HCT116 (cell line): Measurements from ENCODE around the gene FGF14. TPM values are rescaled to one million over a fixed set of nuclear protein-coding genes. Genes with fewer than 3 reads are reported as not detected.

Source experiments
- ATAC-seq: fragments of 200-7000 bp; cut with Tn5 transposase; 2 replicates; pipeline ENCODE4 v1.9.1; 2020; ENCODE audit warnings: mild to moderate bottlenecking, moderate library complexity
- BruUV-seq: library from RNA; stranded (reverse); fragments of 400-500 nt; replicated peaks from 2 replicates; lab custom pipeline; 2021; lab: Mats Ljungman, UMichigan
- CTCF ChIA-PET: fragments of 300-600 bp; sonication (Branson Sonifier 250); formaldehyde crosslinking; loops from one replicate; lab custom pipeline; 2021; ENCODE audit warnings: antibody characterized with exemption; lab: Charles Lee
- POLR2A ChIA-PET: fragments of 300-600, 350-600 bp; sonication (Branson Sonifier 250); formaldehyde crosslinking; loops from one replicate; lab custom pipeline; 2021; ENCODE audit warnings: antibody characterized with exemption; lab: Charles Lee
- RAD21 ChIA-PET, 2 experiments: fragments of 300-600 bp; sonication (Branson Sonifier 250); formaldehyde crosslinking; loops; one replicate each; lab custom pipeline; 2023; ENCODE audit warnings: low total read pairs in 2 of 2; ENCODE audit not compliant: uncharacterized antibody in 2 of 2, unreplicated experiment in 2 of 2, low non-redundant PET in 1 of 2; lab: Charles Lee
- DNase-seq: peaks from one replicate; pipeline ENCODE4 v3.0.0-alpha.2; 2010; ENCODE audit warnings: low read depth, low spot score
- H2AFZ ChIP-seq: fragments of 200-600 bp; shearing (Covaris generic), sonication (generic); 2 replicates; pipeline ENCODE4 v1.6.1; 2017; ENCODE audit warnings: low read depth, mixed run types, mixed read lengths, antibody characterized with exemption, low read length; ENCODE audit not compliant: poor library complexity, severe bottlenecking
- H3K27ac ChIP-seq: 2 replicates; pipeline ENCODE4 v1.5.1; 2012; ENCODE audit warnings: low read depth, low read length
- H3K27me3 ChIP-seq: fragments of 200-600 bp; sonication (generic); 2 replicates; pipeline ENCODE4 v1.6.1; 2016; ENCODE audit warnings: mixed run types, low read length, mixed read lengths; ENCODE audit not compliant: insufficient read depth
- H3K36me3 ChIP-seq, 2 experiments: fragments of 200-500 bp in 1 of 2; fragments of 200-600 bp in 1 of 2; sonication (Bioruptor generic) in 1 of 2; sonication (generic) in 1 of 2; 2 replicates each; pipeline versions ENCODE4 v1.5.1 to v1.6.1; 2014 to 2016; ENCODE audit warnings: low read length in 2 of 2, inconsistent platforms in 1 of 2, mixed read lengths in 1 of 2, mixed run types in 1 of 2; ENCODE audit not compliant: insufficient read depth in 2 of 2, control insufficient read depth in 1 of 2
- H3K4me1 ChIP-seq, 2 experiments: fragments of 200-600 bp in 1 of 2; sonication (generic) in 1 of 2; 2 replicates each; pipeline versions ENCODE4 v1.5.1 to v1.6.1; 2012 to 2017; ENCODE audit warnings: low read length in 2 of 2, inconsistent platforms in 1 of 2, mild to moderate bottlenecking in 1 of 2, mixed read lengths in 1 of 2, mixed run types in 1 of 2, moderate library complexity in 1 of 2; ENCODE audit not compliant: insufficient read depth in 2 of 2, control insufficient read depth in 1 of 2
- H3K4me2 ChIP-seq: fragments of 200-600 bp; sonication (generic); 2 replicates; pipeline ENCODE4 v1.6.1; 2017; ENCODE audit warnings: mixed run types, low read length, mixed read lengths
- H3K4me3 ChIP-seq, 2 experiments: fragments of 200-600 bp in 1 of 2; sonication (generic) in 1 of 2; replicated peaks in 1 of 2; 2 replicates each; pipeline ENCODE4 v1.5.1; 2011 to 2016; ENCODE audit warnings: low read length in 2 of 2, control low read depth in 1 of 2, low read depth in 1 of 2, mild to moderate bottlenecking in 1 of 2, mixed read lengths in 1 of 2, mixed run types in 1 of 2
- H3K79me2 ChIP-seq: fragments of 200-600 bp; sonication (generic); 2 replicates; pipeline ENCODE4 v1.6.1; 2017; ENCODE audit warnings: mild to moderate bottlenecking, mixed run types, low read length, moderate library complexity, mixed read lengths; ENCODE audit not compliant: insufficient read depth
- H3K9ac ChIP-seq: fragments of 200-600 bp; sonication (generic); 2 replicates; pipeline ENCODE4 v1.6.1; 2016; ENCODE audit warnings: low read length, mixed read lengths
- H3K9me2 ChIP-seq: fragments of 200-600 bp; sonication (generic), shearing (Covaris generic); 2 replicates; pipeline ENCODE4 v1.6.1; 2017; ENCODE audit warnings: mixed run types, mild to moderate bottlenecking, moderate library complexity; ENCODE audit not compliant: insufficient read depth
- H3K9me3 ChIP-seq, 2 experiments: fragments of 200-500 bp in 1 of 2; fragments of 200-600 bp in 1 of 2; sonication (Bioruptor generic) in 1 of 2; sonication (generic) in 1 of 2; 2 replicates each; pipeline ENCODE4 v1.6.1; 2014 to 2017; ENCODE audit warnings: low read length in 2 of 2, mixed read lengths in 2 of 2, inconsistent platforms in 1 of 2, low read depth in 1 of 2, mild to moderate bottlenecking in 1 of 2, mixed run types in 1 of 2, moderate library complexity in 1 of 2; ENCODE audit not compliant: control insufficient read depth in 1 of 2, insufficient read depth in 1 of 2
- H4K20me1 ChIP-seq: fragments of 200-600 bp; sonication (generic), shearing (Covaris generic); 2 replicates; pipeline ENCODE4 v1.6.1; 2017; ENCODE audit warnings: mixed run types, mild to moderate bottlenecking, moderate library complexity; ENCODE audit not compliant: insufficient read depth
- CBX3 ChIP-seq: IDR thresholded peaks from 2 replicates; pipeline ENCODE4 v1.6.1; 2012; ENCODE audit warnings: low read depth
- EGR1 ChIP-seq: IDR thresholded peaks from 2 replicates; pipeline ENCODE4 v1.6.1; 2012; ENCODE audit warnings: low read depth
- EZH2 ChIP-seq: fragments of 200-600 bp; sonication (generic); IDR thresholded peaks from 2 replicates; pipeline ENCODE4 v1.6.1; 2017; ENCODE audit warnings: antibody characterized with exemption, mixed run types
- FOSL1 ChIP-seq: IDR thresholded peaks from 2 replicates; pipeline ENCODE4 v1.6.1; 2012; ENCODE audit warnings: low read depth
- JUND ChIP-seq: IDR thresholded peaks from 2 replicates; pipeline ENCODE4 v1.6.1; 2012
- RAD21 ChIP-seq: IDR thresholded peaks from 2 replicates; pipeline ENCODE4 v1.6.1; 2012; ENCODE audit warnings: low read depth, mild to moderate bottlenecking
- SIN3A ChIP-seq: IDR thresholded peaks from 2 replicates; pipeline ENCODE4 v1.6.1; 2012; ENCODE audit warnings: low read depth
- SP1 ChIP-seq: IDR thresholded peaks from 2 replicates; pipeline ENCODE4 v1.6.1; 2012; ENCODE audit warnings: low read depth
- SRF ChIP-seq: IDR thresholded peaks from 2 replicates; pipeline ENCODE4 v1.6.1; 2012; ENCODE audit warnings: low read depth
- intact Hi-C: fragments of 100-400 bp; cut with micrococcal nuclease; formaldehyde crosslinking; loops from 2 replicates; pipeline ENCODE4 v1.10.0; 2022
- total RNA-seq: library from RNA; stranded (reverse); gene quantifications from one replicate; pipeline ENCODE4 v1.2.1, GENCODE V29; 2021; ENCODE audit not compliant: unreplicated experiment

FGF14 gene
- total RNA-seq, 1 experiment from 2014 or later: not detected

GRCh38 chr13:101711307-101712025 is 690.4 kb downstream of the FGF14 start:
- Histone ChIP-seq H3K27ac (no peak overlapping the region), H2AFZ (no peak overlapping the region), H3K4me2 (no peak overlapping the region), H4K20me1 (no peaks in the 10 kb centered on the region), H3K27me3 (no peaks in the 10 kb centered on the region), H3K4me3 (no peak overlapping the region), H3K9ac (no peak overlapping the region), H3K4me1 (no peaks in the 10 kb centered on the region), H3K9me2 (no peaks in the 10 kb centered on the region), H3K36me3 (no peaks in the 10 kb centered on the region), H3K79me2 (no peaks in the 10 kb centered on the region), H3K9me3 (peaks cover 0 to 11% of the 10 kb centered on the region in 2 experiments; a peak in 1 of 4 replicates)
- POLR2A ChIA-PET: no interaction called here
- RAD21 ChIA-PET: no interaction called here
- TF ChIP-seq FOSL1 (no peak), JUND (no peak)
- intact Hi-C loops: no loop called here
- CTCF ChIA-PET: no interaction called here
- BruUV-seq: no TSS peak
- DNase-seq (no peak), ATAC-seq (no peak)

- Histone ChIP-seq H3K36me3 (no peaks in the 10 kb centered on the region), H3K4me2 (no peak overlapping the region), H4K20me1 (no peaks in the 10 kb centered on the region), H3K27me3 (no peaks in the 10 kb centered on the region), H3K4me1 (no peaks in the 10 kb centered on the region), H3K27ac (no peak overlapping the region), H3K9me2 (no peaks in the 10 kb centered on the region), H3K79me2 (no peaks in the 10 kb centered on the region)
- ATAC-seq (no peak), DNase-seq (no peak)
- intact Hi-C loops: no loop called here
- ChIA-PET CTCF (no interaction called here), RAD21 (no interaction called here), POLR2A (no interaction called here)
- TF ChIP-seq SIN3A: no peak
- no peak for TF ChIP-seq EZH2
- TF ChIP-seq SP1: no peak
- TF ChIP-seq RAD21: no peak
- TF ChIP-seq CBX3: no peak
- no peak for TF ChIP-seq SRF
- no peak for TF ChIP-seq EGR1
- TF ChIP-seq, all 23 proteins: peak for 0
- H3K9ac ChIP-seq: no peak overlapping the region
- H3K9me3 ChIP-seq: peaks cover 0 to 9% of the 10 kb centered on the region in 2 experiments; a peak in 1 of 4 replicates
- H2AFZ ChIP-seq: no peak overlapping the region
- H3K4me3 ChIP-seq: no peak overlapping the region
- no TSS peak for BruUV-seq
Measured at GRCh38 chr13:101709952-101710351, 691.9 kb downstream of the FGF14 start.
